ENCODE measurements around the gene PGD. TPM values are rescaled to one million over a fixed set of nuclear protein-coding genes. Genes with fewer than 3 reads are reported as not detected.

PGD gene
- total RNA-seq, 4 donors from 2014 or later: 22.9 to 109 (median 44.2) TPM

- WGBS, 2 donors (ENCODE audit: low coverage in 1 of 2): 87 to 90% methylated on average over 1 to 3 of the region's 3 CpGs
- no peak for ATAC-seq
- no peak for TF ChIP-seq EP300 (IDR thresholded peaks at IDR 0.05)
- TF ChIP-seq CTCF (IDR thresholded peaks at IDR 0.05): no peak
- TF ChIP-seq POLR2AphosphoS5 (IDR thresholded peaks at IDR 0.05): no peak
- no peak for TF ChIP-seq POLR2A (IDR thresholded peaks at IDR 0.05)
- peaks cover 0 to 32% (median 3%) of the 10 kb centered on the region in 3 donors for H3K4me1 ChIP-seq
- no peak overlapping the region for H3K27ac ChIP-seq
- no peaks in the 10 kb centered on the region for H3K36me3 ChIP-seq
- no peaks in the 10 kb centered on the region for H3K27me3 ChIP-seq
- H3K9me3 ChIP-seq: peaks cover 0 to 5% (median 0%) of the 10 kb centered on the region in 3 donors
- no peak overlapping the region for H3K4me3 ChIP-seq
These were observed 2.0 kb upstream of the PGD start for GRCh38 chr1:10396870-10397269.

DNA sequence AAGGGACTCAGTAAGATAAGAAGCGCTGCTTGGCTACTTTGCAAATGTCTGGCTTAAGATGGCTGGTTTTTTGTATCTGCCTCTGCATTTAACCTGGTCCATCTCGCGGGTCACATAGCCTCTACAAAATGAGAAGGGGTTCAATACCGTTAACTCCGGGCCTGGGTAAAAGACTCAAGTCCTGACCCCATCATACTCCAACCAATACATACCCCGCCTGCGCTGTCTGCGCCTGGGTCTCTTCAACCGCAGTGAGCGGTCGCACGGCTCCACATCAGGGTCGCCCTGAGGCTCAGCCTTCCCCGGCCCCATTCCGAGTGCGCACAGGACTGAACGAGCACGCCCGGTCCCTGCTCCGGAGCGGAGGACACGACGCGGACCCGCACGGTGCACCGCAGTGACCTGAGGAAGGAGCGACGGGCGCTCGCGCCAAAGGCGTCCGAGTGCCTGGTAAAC is 558 bp upstream of the PGD start:
- Histone ChIP-seq H3K4me1 (peaks cover 0 to 32% (median 3%) of the 10 kb centered on the region in 3 donors), H3K4me3 (peak overlapping the region; percentile 66 to 92), H3K27me3 (no peaks in the 10 kb centered on the region), H3K27ac (peak overlapping the region in 3 of 4 donors; percentile 40 to 95 (median 93)), H3K9me3 (peaks cover 0 to 5% (median 0%) of the 10 kb centered on the region in 3 donors), H3K36me3 (peaks cover 0 to 11% of the 10 kb centered on the region in 2 donors)
- WGBS, 2 donors (ENCODE audit: low coverage in 1 of 2): 4 to 11% methylated on average over 3 to 5 of the region's 34 CpGs
- ATAC-seq: no peak
- TF ChIP-seq EP300 (IDR thresholded peaks at IDR 0.05): no peak
- no peak for TF ChIP-seq POLR2AphosphoS5 (IDR thresholded peaks at IDR 0.05)
- no peak for TF ChIP-seq POLR2A (IDR thresholded peaks at IDR 0.05)
- TF ChIP-seq CTCF (IDR thresholded peaks at IDR 0.05): no peak

- Histone ChIP-seq H3K4me1 (peaks cover 0 to 32% (median 3%) of the 10 kb centered on the region in 3 donors), H3K27ac (peak overlapping the region in 3 of 4 donors; percentile 93 to 95 (median 94)), H3K36me3 (peaks cover 0 to 23% of the 10 kb centered on the region in 2 donors), H3K27me3 (no peaks in the 10 kb centered on the region), H3K9me3 (no peaks in the 10 kb centered on the region), H3K4me3 (peak overlapping the region; percentile 66 to 92)
- TF ChIP-seq POLR2AphosphoS5 (IDR thresholded peaks at IDR 0.05) (no peak), EP300 (IDR thresholded peaks at IDR 0.05) (no peak), CTCF (IDR thresholded peaks at IDR 0.05) (no peak), POLR2A (IDR thresholded peaks at IDR 0.05) (no peak)
- ATAC-seq: no peak
- 0% methylated on average over 13 of the region's 42 CpGs; no CpG with 5 or more reads in 1 of the 2 donors for WGBS, 2 donors (ENCODE audit: low coverage in 1 of 2)
These were observed 629 bp downstream of the PGD start for GRCh38 chr1:10399444-10399941.

DNA sequence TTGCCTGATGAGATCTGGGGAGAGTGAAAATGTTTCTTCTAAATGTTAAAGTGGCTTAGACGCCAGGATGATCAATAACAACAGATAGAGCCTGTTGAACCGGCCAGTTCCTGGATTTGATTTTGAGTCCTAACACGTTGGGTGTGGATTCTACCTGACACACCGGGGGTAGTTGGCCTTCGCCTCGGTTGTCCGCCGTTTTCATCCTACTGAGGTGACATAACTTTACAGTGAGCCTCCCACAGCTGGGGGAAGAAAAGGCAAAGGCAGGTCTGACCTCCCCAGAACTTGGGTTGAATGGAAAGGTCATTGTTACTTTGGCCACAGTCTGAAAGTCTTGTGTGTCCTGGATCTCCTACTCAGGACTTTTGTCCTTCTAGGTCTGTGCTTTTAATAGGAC is 1.1 kb downstream of the PGD start:
- WGBS, 2 donors (ENCODE audit: low coverage in 1 of 2): 48 to 51% methylated on average over 8 of the region's 8 CpGs
- Histone ChIP-seq H3K27me3 (no peaks in the 10 kb centered on the region), H3K4me3 (peak overlapping the region; percentile 66 to 92), H3K27ac (peak overlapping the region in 3 of 4 donors; percentile 93 to 95 (median 94)), H3K4me1 (peaks cover 0 to 32% (median 3%) of the 10 kb centered on the region in 3 donors), H3K9me3 (no peaks in the 10 kb centered on the region), H3K36me3 (peaks cover 0 to 29% of the 10 kb centered on the region in 2 donors)
- ATAC-seq: no peak
- TF ChIP-seq EP300 (IDR thresholded peaks at IDR 0.05) (no peak), POLR2A (IDR thresholded peaks at IDR 0.05) (no peak), CTCF (IDR thresholded peaks at IDR 0.05) (no peak), POLR2AphosphoS5 (IDR thresholded peaks at IDR 0.05) (no peak)

DNA sequence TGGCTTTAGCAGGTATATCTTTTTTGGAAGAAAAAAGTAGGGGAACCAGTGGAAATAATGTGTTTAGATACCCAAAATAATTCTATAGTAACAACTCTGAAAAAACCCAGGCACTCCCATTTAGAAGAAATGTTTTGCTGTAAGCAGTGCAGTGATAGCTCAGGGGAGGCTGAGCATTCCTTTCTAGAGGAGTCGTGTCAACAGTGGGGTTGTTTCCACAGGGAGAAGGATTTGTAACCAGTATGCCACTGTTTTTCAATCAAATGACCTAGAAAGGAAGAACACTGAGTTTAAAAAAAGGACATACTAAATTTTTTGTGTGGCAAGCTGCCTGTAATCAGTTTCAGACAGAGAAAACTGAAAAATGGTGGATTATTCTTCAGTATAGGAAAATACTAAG is 2.4 kb downstream of the PGD start:
- no peaks in the 10 kb centered on the region for H3K9me3 ChIP-seq
- 29 to 45% methylated on average over 1 of the region's 1 CpG for WGBS, 2 donors (ENCODE audit: low coverage in 1 of 2)
- H3K4me1 ChIP-seq: peaks cover 0 to 32% (median 3%) of the 10 kb centered on the region in 3 donors
- H3K27ac ChIP-seq: no peak overlapping the region
- H3K36me3 ChIP-seq: peaks cover 0 to 41% of the 10 kb centered on the region in 2 donors
- TF ChIP-seq POLR2AphosphoS5 (IDR thresholded peaks at IDR 0.05) (no peak), CTCF (IDR thresholded peaks at IDR 0.05) (no peak), EP300 (IDR thresholded peaks at IDR 0.05) (no peak), POLR2A (IDR thresholded peaks at IDR 0.05) (no peak)
- no peaks in the 10 kb centered on the region for H3K27me3 ChIP-seq
- no peak overlapping the region for H3K4me3 ChIP-seq
- ATAC-seq: no peak

All from gastroesophageal sphincter (tissue), 4 donors.